GM12874 (cell line): Measurements from ENCODE around the gene IRAK1.

Source experiments
- CTCF ChIP-seq: IDR thresholded peaks from 2 replicates; pipeline ENCODE4 v1.5.1; 2011; ENCODE audit warnings: low read depth, mild to moderate bottlenecking, control low read depth, low read length, moderate library complexity; ENCODE audit not compliant: insufficient read depth

The IRAK1 gene

GRCh38 chrX:153974003-153974725 lies 45.5 kb downstream of the IRAK1 start:
- TF ChIP-seq CTCF, result no peak

- TF ChIP-seq CTCF, result no peak
Observed at GRCh38 chrX:153973127-153974002, 46.3 kb downstream of the IRAK1 start.

GRCh38 chrX:153972368-153973126 lies 47.2 kb downstream of the IRAK1 start, which contains the start of gene TMEM187:
Gene TMEM187 (plus strand): TSS chrX:153972754. CDS start chrX:153982063, 9,309 bp downstream.
- no peak for TF ChIP-seq CTCF

- no peak for TF ChIP-seq CTCF
Observed at GRCh38 chrX:153971450-153972367, 48.0 kb downstream of the IRAK1 start, which contains the start of gene HCFC1. Gene HCFC1 (minus strand): TSS chrX:153971818. CDS start chrX:153970840, 978 bp downstream.

GRCh38 chrX:153971124-153971449 lies 48.6 kb downstream of the IRAK1 start:
- TF ChIP-seq CTCF, result no peak

- TF ChIP-seq CTCF, result no peak
Observed at GRCh38 chrX:153970357-153971123, 49.2 kb downstream of the IRAK1 start.
